ENCODE data around the gene PIGX. TPM values are rescaled to one million over a fixed set of nuclear protein-coding genes. Genes with fewer than 3 reads are reported as not detected.

PIGX gene
- total RNA-seq, 1 donor from 2014 or later = 21.8 TPM

DNA sequence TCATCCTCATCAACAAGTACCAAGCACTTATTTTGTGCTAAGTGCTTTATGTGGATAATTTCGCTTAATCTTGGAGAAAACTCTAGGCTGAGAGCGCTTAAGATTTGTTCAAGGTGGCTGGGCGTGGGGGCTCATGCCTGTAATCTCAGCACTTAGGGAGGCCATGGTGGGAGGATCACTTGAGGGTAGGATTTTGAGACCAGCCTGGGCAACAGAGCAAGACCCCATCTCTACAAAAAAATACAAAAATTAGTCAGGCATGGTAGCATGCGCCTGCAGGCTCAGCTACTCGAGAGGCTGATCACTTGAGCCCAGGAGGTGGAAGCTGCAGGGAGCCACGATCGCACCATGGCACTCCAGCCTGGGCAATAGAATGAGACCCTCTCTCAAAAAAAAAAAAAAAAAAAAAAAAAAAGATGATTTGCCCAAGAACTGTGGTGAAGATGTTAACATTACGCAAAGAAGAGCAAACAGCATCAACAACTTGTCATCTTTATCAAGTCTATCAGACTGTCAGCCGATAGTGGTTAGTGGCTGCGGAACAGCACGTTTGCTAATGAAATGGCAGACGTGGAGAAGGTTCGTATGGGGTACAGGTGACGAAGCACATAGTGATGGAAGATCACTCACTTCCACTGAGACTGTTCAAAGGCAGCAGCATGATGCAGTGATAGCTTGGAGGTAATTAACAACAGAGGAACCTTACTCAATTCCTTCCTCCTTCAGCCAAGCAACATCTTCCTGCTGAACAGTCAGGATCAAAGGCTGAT is 44.9 kb upstream of the PIGX start:
- Mint-ChIP-seq H3K27ac (no peak overlapping the region), H3K4me3 (no peak overlapping the region), H3K27me3 (no peaks in the 10 kb centered on the region), H3K36me3 (ENCODE audit: low read depth) (peaks cover 36% of the 10 kb centered on the region), H3K4me1 (peaks cover 51% of the 10 kb centered on the region), H3K9me3 (no peaks in the 10 kb centered on the region)
- DNase-seq (no peak), ATAC-seq (ENCODE audit: low read depth) (no peak)
- intact Hi-C loops (cut with micrococcal nuclease) = no loop called here
- no peak for TF ChIP-seq CTCF (IDR thresholded peaks at IDR 0.05)
- ChIA-PET CTCF (no interaction called here), POLR2A (interaction anchor here (0.6 to 1.1 kb wide), 2 partner anchors 19 to 21 kb away, joined by 3 to 5 read pairs; no protein-coding TSS in a partner anchor)

- Mint-ChIP-seq H3K27me3 (no peaks in the 10 kb centered on the region), H3K27ac (peak overlapping the region; percentile 90), H3K4me1 (peaks cover 51% of the 10 kb centered on the region), H3K4me3 (peak overlapping the region; percentile 77), H3K36me3 (ENCODE audit: low read depth) (peaks cover 18% of the 10 kb centered on the region), H3K9me3 (no peaks in the 10 kb centered on the region)
- DNase-seq (no peak), ATAC-seq (ENCODE audit: low read depth) (peak; percentile 68)
- TF ChIP-seq CTCF (IDR thresholded peaks at IDR 0.05) = no peak
- POLR2A ChIA-PET = interaction anchor here (0.6 to 1.8 kb wide), 8 partner anchors 9 to 104 kb away, joined by 3 to 7 read pairs (median 3); no protein-coding TSS in a partner anchor
- CTCF ChIA-PET = interaction anchor here (0.7 kb wide), 1 partner anchor 60 kb away, joined by 3 read pairs; no protein-coding TSS in a partner anchor
- intact Hi-C loops (cut with micrococcal nuclease) = no loop called here
Measured at GRCh38 chr3:196670339-196670738, 41.8 kb upstream of the PIGX start.

GRCh38 chr3:196673632-196674031 is 38.5 kb upstream of the PIGX start:
- no peaks in the 10 kb centered on the region for H3K9me3 Mint-ChIP-seq
- no peak for DNase-seq
- TF ChIP-seq CTCF (IDR thresholded peaks at IDR 0.05) = no peak
- H3K27me3 Mint-ChIP-seq = no peaks in the 10 kb centered on the region
- no peak for ATAC-seq (ENCODE audit: low read depth)
- H3K4me1 Mint-ChIP-seq = peaks cover 42% of the 10 kb centered on the region
- ChIA-PET CTCF (no interaction called here), POLR2A (no interaction called here)
- intact Hi-C loops (cut with micrococcal nuclease) = no loop called here
- H3K4me3 Mint-ChIP-seq = no peak overlapping the region
- H3K36me3 Mint-ChIP-seq (ENCODE audit: low read depth) = peaks cover 8% of the 10 kb centered on the region
- H3K27ac Mint-ChIP-seq = no peak overlapping the region

- ChIA-PET POLR2A (interaction anchor here (0.7 to 1.2 kb wide), 3 partner anchors 17 to 45 kb away, joined by 3 read pairs; partner anchors contain the start of genes CEP19 and PIGX), CTCF (interaction anchor here (0.9 to 1.6 kb wide), 4 partner anchors 8 to 68 kb away, joined by 3 to 10 read pairs (median 4); no protein-coding TSS in a partner anchor)
- Mint-ChIP-seq H3K27me3 (no peaks in the 10 kb centered on the region), H3K9me3 (no peaks in the 10 kb centered on the region), H3K36me3 (ENCODE audit: low read depth) (peaks cover 7% of the 10 kb centered on the region), H3K4me1 (peaks cover 13% of the 10 kb centered on the region), H3K27ac (no peak overlapping the region), H3K4me3 (no peak overlapping the region)
- intact Hi-C loops (cut with micrococcal nuclease) = no loop called here
- ATAC-seq (ENCODE audit: low read depth) (no peak), DNase-seq (no peak)
- no peak for TF ChIP-seq CTCF (IDR thresholded peaks at IDR 0.05)
Measured at GRCh38 chr3:196677353-196677752, 34.8 kb upstream of the PIGX start.

- peaks cover 7% of the 10 kb centered on the region for H3K36me3 Mint-ChIP-seq (ENCODE audit: low read depth)
- H3K9me3 Mint-ChIP-seq = peaks cover 1% of the 10 kb centered on the region
- no peak for TF ChIP-seq CTCF (IDR thresholded peaks at IDR 0.05)
- H3K4me1 Mint-ChIP-seq = peaks cover 13% of the 10 kb centered on the region
- POLR2A ChIA-PET = interaction anchor here (1.2 kb wide), 1 partner anchor 34 kb away, joined by 3 read pairs; the partner anchor contains the start of genes CEP19 and PIGX
- H3K4me3 Mint-ChIP-seq = no peak overlapping the region
- no peak for ATAC-seq (ENCODE audit: low read depth)
- intact Hi-C loops (cut with micrococcal nuclease) = no loop called here
- no peaks in the 10 kb centered on the region for H3K27me3 Mint-ChIP-seq
- no peak for DNase-seq
- CTCF ChIA-PET = interaction anchor here (1.4 to 1.6 kb wide), 2 partner anchors 46 to 69 kb away, joined by 4 to 10 read pairs; no protein-coding TSS in a partner anchor
- no peak overlapping the region for H3K27ac Mint-ChIP-seq
Measured at GRCh38 chr3:196677931-196678330, 34.2 kb upstream of the PIGX start.

Data from activated B cell treated with CpG ODN at 0.5 μM for 24 hours (primary cell).